HEK293 (cell line): ENCODE data around the gene PIEZO1.

Experiments
- CTCF ChIA-PET: fragments of 350-600 bp; formaldehyde crosslinking; extraction: SDS; loops from one replicate; lab custom pipeline; 2021; ENCODE audit warnings: antibody characterized with exemption; lab: Yijun Ruan, JAX
- POLR2A ChIA-PET: fragments of 300-600 bp; formaldehyde crosslinking; extraction: SDS; loops from one replicate; lab custom pipeline; 2020; ENCODE audit warnings: antibody characterized with exemption, inconsistent platforms; lab: Yijun Ruan, JAX
- H3K27ac ChIP-seq: fragments of 200-500 bp; sonication (Bioruptor generic); 2 replicates; pipeline ENCODE4 v1.5.1; 2014; ENCODE audit warnings: low read depth, low read length, control low read depth, inconsistent platforms; ENCODE audit errors: extremely low read depth
- H3K36me3 ChIP-seq, 2 experiments: fragments of 200-500 bp in 1 of 2; sonication (Bioruptor generic) in 1 of 2; 1 replicate in 1 of 2; 2 replicates in 1 of 2; pipeline ENCODE4 v1.5.1; 2014 to 2017; ENCODE audit warnings: inconsistent platforms in 2 of 2, low read length in 2 of 2; ENCODE audit not compliant: control insufficient read depth in 2 of 2, insufficient read depth in 1 of 2
- H3K4me1 ChIP-seq: fragments of 200-500 bp; sonication (Bioruptor generic); 2 replicates; pipeline ENCODE4 v1.5.1; 2014; ENCODE audit warnings: mild to moderate bottlenecking, low read length, inconsistent platforms; ENCODE audit not compliant: control insufficient read depth, insufficient read depth
- H3K4me3 ChIP-seq: 2 replicates; pipeline ENCODE4 v1.5.1; 2011; ENCODE audit warnings: low read depth, mild to moderate bottlenecking, control low read depth, low read length, moderate library complexity
- H3K9me3 ChIP-seq: fragments of 200-500 bp; sonication (Bioruptor generic); 2 replicates; pipeline ENCODE4 v1.5.1; 2014; ENCODE audit warnings: low read depth, low read length, inconsistent platforms; ENCODE audit not compliant: control insufficient read depth, insufficient read depth
- EGR2 ChIP-seq: fragments of 450-650 bp; formaldehyde crosslinking; IDR thresholded peaks from 2 replicates; pipeline ENCODE4 v1.5.1; 2016; ENCODE audit warnings: low read depth, missing biosample characterization, missing genetic modification characterization
- GLI2 ChIP-seq: fragments of 450-650 bp; formaldehyde crosslinking; IDR thresholded peaks from 2 replicates; pipeline ENCODE4; 2017; ENCODE audit warnings: missing biosample characterization, missing genetic modification characterization, low read depth, borderline replicate concordance
- GLIS1 ChIP-seq: fragments of 450-650 bp; formaldehyde crosslinking; IDR thresholded peaks from 2 replicates; pipeline ENCODE4 v1.5.1; 2016; ENCODE audit warnings: missing biosample characterization, missing genetic modification characterization
- HOXD13 ChIP-seq: sonication (generic); formaldehyde crosslinking; IDR thresholded peaks from 2 replicates; pipeline ENCODE4 v1.8.0; 2022; ENCODE audit warnings: missing genetic modification reagents, borderline replicate concordance
- INSM2 ChIP-seq: fragments of 450-650 bp; formaldehyde crosslinking; IDR thresholded peaks from 2 replicates; pipeline ENCODE4 v1.5.1; 2016; ENCODE audit warnings: missing biosample characterization, missing genetic modification characterization
- KLF16 ChIP-seq: fragments of 450-650 bp; formaldehyde crosslinking; IDR thresholded peaks from 2 replicates; pipeline ENCODE4 v1.5.1; 2017; ENCODE audit warnings: missing biosample characterization, missing genetic modification characterization
- KLF8 ChIP-seq: fragments of 450-650 bp; formaldehyde crosslinking; IDR thresholded peaks from 2 replicates; pipeline ENCODE4 v1.5.1; 2016; ENCODE audit warnings: missing biosample characterization, missing genetic modification characterization
- KLF9 ChIP-seq: fragments of 450-650 bp; formaldehyde crosslinking; IDR thresholded peaks from 2 replicates; pipeline ENCODE4 v1.5.1; 2016; ENCODE audit warnings: missing biosample characterization, missing genetic modification characterization, low read depth
- PBX3 ChIP-seq: sonication (generic); formaldehyde crosslinking; IDR thresholded peaks from 2 replicates; pipeline ENCODE4 v1.8.1; 2022; ENCODE audit warnings: mild to moderate bottlenecking, moderate library complexity, missing genetic modification reagents
- SP2 ChIP-seq: fragments of 450-650 bp; formaldehyde crosslinking; IDR thresholded peaks from 2 replicates; pipeline ENCODE4 v1.5.1; 2016; ENCODE audit warnings: missing biosample characterization, missing genetic modification characterization
- SP7 ChIP-seq: fragments of 450-650 bp; formaldehyde crosslinking; IDR thresholded peaks from 2 replicates; pipeline ENCODE4 v1.5.1; 2016; ENCODE audit warnings: missing biosample characterization, missing genetic modification characterization
- WT1 ChIP-seq: fragments of 450-650 bp; formaldehyde crosslinking; IDR thresholded peaks from 2 replicates; pipeline ENCODE4 v1.5.1; 2016; ENCODE audit warnings: missing biosample characterization, missing genetic modification characterization
- ZBTB17 ChIP-seq: fragments of 450-650 bp; formaldehyde crosslinking; IDR thresholded peaks from 2 replicates; pipeline ENCODE4 v1.5.1; 2016; ENCODE audit warnings: missing biosample characterization, missing genetic modification characterization
- ZBTB48 ChIP-seq: fragments of 450-650 bp; formaldehyde crosslinking; IDR thresholded peaks from 2 replicates; pipeline ENCODE4 v1.5.1; 2016; ENCODE audit warnings: missing biosample characterization, missing genetic modification characterization
- ZBTB8A ChIP-seq: fragments of 450-650 bp; formaldehyde crosslinking; IDR thresholded peaks from 2 replicates; pipeline ENCODE4 v1.5.1; 2016; ENCODE audit warnings: missing biosample characterization, missing genetic modification characterization
- ZEB2 ChIP-seq: fragments of 450-650 bp; formaldehyde crosslinking; IDR thresholded peaks from 2 replicates; pipeline ENCODE4 v1.5.1; 2016; ENCODE audit warnings: missing biosample characterization, missing genetic modification characterization
- ZFHX2 ChIP-seq: fragments of 450-650 bp; formaldehyde crosslinking; conservative IDR thresholded peaks from 2 replicates; pipeline ENCODE4 v1.5.1; 2016; ENCODE audit warnings: missing biosample characterization, missing genetic modification characterization
- ZIC2 ChIP-seq: fragments of 450-650 bp; formaldehyde crosslinking; IDR thresholded peaks from 2 replicates; pipeline ENCODE4 v1.5.1; 2016; ENCODE audit warnings: missing biosample characterization, missing genetic modification characterization
- ZNF10 ChIP-seq: fragments of 450-650 bp; formaldehyde crosslinking; IDR thresholded peaks from 2 replicates; pipeline ENCODE4 v1.5.1; 2017; ENCODE audit warnings: missing biosample characterization, missing genetic modification characterization
- ZNF140 ChIP-seq: fragments of 450-650 bp; formaldehyde crosslinking; IDR thresholded peaks from 2 replicates; pipeline ENCODE4 v1.5.1; 2016; ENCODE audit warnings: missing biosample characterization, missing genetic modification characterization
- ZNF146 ChIP-seq: fragments of 450-650 bp; formaldehyde crosslinking; IDR thresholded peaks from 2 replicates; pipeline ENCODE4 v1.5.1; 2016; ENCODE audit warnings: missing biosample characterization, missing genetic modification characterization
- ZNF19 ChIP-seq: fragments of 450-650 bp; formaldehyde crosslinking; IDR thresholded peaks from 2 replicates; pipeline ENCODE4; 2016; ENCODE audit warnings: missing biosample characterization, missing genetic modification characterization, low read depth
- ZNF449 ChIP-seq: fragments of 450-650 bp; formaldehyde crosslinking; IDR thresholded peaks from 2 replicates; pipeline ENCODE4 v1.5.1; 2017; ENCODE audit warnings: missing biosample characterization, mild to moderate bottlenecking, missing genetic modification characterization, moderate library complexity
- ZNF473 ChIP-seq: fragments of 450-650 bp; formaldehyde crosslinking; IDR thresholded peaks from 2 replicates; pipeline ENCODE4 v1.5.1; 2017; ENCODE audit warnings: missing biosample characterization, missing genetic modification characterization
- ZNF513 ChIP-seq: fragments of 450-650 bp; IDR thresholded peaks from 2 replicates; pipeline ENCODE4 v1.5.1; 2018; ENCODE audit warnings: missing biosample characterization, missing genetic modification characterization
- ZNF600 ChIP-seq: fragments of 450-650 bp; formaldehyde crosslinking; IDR thresholded peaks from 2 replicates; pipeline ENCODE4 v1.5.1; 2016; ENCODE audit warnings: missing biosample characterization, missing genetic modification characterization
- ZNF692 ChIP-seq: fragments of 450-650 bp; formaldehyde crosslinking; IDR thresholded peaks from 2 replicates; pipeline ENCODE4 v1.5.1; 2016; ENCODE audit warnings: missing biosample characterization, missing genetic modification characterization
- ZNF776 ChIP-seq: fragments of 450-650 bp; formaldehyde crosslinking; IDR thresholded peaks from 2 replicates; pipeline ENCODE4 v1.5.0; 2017; ENCODE audit warnings: missing biosample characterization, missing genetic modification characterization, borderline replicate concordance
- ZNF830 ChIP-seq: fragments of 450-650 bp; IDR thresholded peaks from 2 replicates; pipeline ENCODE4 v1.5.0; 2018; ENCODE audit warnings: missing biosample characterization, missing genetic modification characterization, low read depth, mild to moderate bottlenecking, moderate library complexity

PIEZO1 gene

GRCh38 chr16:88773812-88774291 is 11.2 kb downstream of the PIEZO1 start (continued):
- TF ChIP-seq ZNF600 (peak; percentile 62), ZNF146 (no peak), KLF9 (tag by site-specific recombination) (peak; percentile 90), ZBTB17 (peak; percentile 53), SP2 (peak; percentile 25; the same call in 1 of the 2 replicates), HOXD13 (no peak), GLIS1 (tag by site-specific recombination) (peak; percentile 39), ZIC2 (peak; percentile 36; the same call in 1 of the 2 replicates), SP7 (tag by site-specific recombination) (peak; percentile 46; the same call in 1 of the 2 replicates), EGR2 (tag by site-specific recombination) (0 out of 2 replicates have a peak, but pooled peaks have one; percentile 28), ZBTB8A (tag by site-specific recombination) (0 out of 2 replicates have a peak, but pooled peaks have one; percentile 18), ZNF692 (peak; percentile 23; the same call in 1 of the 2 replicates), ZNF19 (no peak), ZNF513 (tag by site-specific recombination) (no peak), ZNF449 (tag by site-specific recombination) (no peak), ZFHX2 (tag by site-specific recombination) (peak; percentile 71), ZNF140 (tag by site-specific recombination) (no peak), GLI2 (tag by site-specific recombination) (no peak), ZBTB48 (tag by site-specific recombination) (no peak), PBX3 (no peak)

GRCh38 chr16:88772871-88773811 is 11.9 kb downstream of the PIEZO1 start:
- Histone ChIP-seq H3K4me3 (no peak overlapping the region), H3K36me3 (no peaks in the 10 kb centered on the region), H3K27ac (no peak overlapping the region), H3K9me3 (no peaks in the 10 kb centered on the region), H3K4me1 (peaks cover 35% of the 10 kb centered on the region)
- POLR2A ChIA-PET = interaction anchor here (0.8 to 6.8 kb wide), 7 partner anchors 9 to 36 kb away, joined by 3 to 97 read pairs (median 10); partner anchors contain the start of gene PIEZO1
- CTCF ChIA-PET = interaction anchor here (0.6 to 9.2 kb wide), 7 partner anchors 8 to 1200 kb away, joined by 4 to 58 read pairs (median 4); no protein-coding TSS in a partner anchor
- no peak for TF ChIP-seq ZNF830 (tag by site-specific recombination)
- TF ChIP-seq KLF16 (tag by site-specific recombination) = no peak
- no peak for TF ChIP-seq ZNF140 (tag by site-specific recombination)
- no peak for TF ChIP-seq INSM2 (tag by site-specific recombination)
- no peak for TF ChIP-seq ZEB2
- no peak for TF ChIP-seq ZBTB48 (tag by site-specific recombination)
- no peak for TF ChIP-seq KLF8 (tag by site-specific recombination)
- no peak for TF ChIP-seq ZNF473
- TF ChIP-seq ZBTB8A (tag by site-specific recombination) = peak; percentile 28; the same call in 1 of the 2 replicates
- 0 out of 2 replicates have a peak, but pooled peaks have one; percentile 34 for TF ChIP-seq WT1 (tag by site-specific recombination)
- peak; percentile 88 for TF ChIP-seq SP7 (tag by site-specific recombination)
- peak; percentile 61 for TF ChIP-seq ZNF10
- no peak for TF ChIP-seq ZNF776 (tag by site-specific recombination)
